Erythroblast (primary cell): ENCODE results near the gene COL16A1.

Experiments
- DNase-seq, 2 experiments: peaks; one replicate each; lab custom pipeline; 2025; lab: John Stamatoyannopoulos, UW
- GATA1 ChIP-seq: IDR thresholded peaks from 2 replicates; pipeline ENCODE4 v1.6.1; 2011; ENCODE audit warnings: low read depth, mild to moderate bottlenecking, control low read depth, low read length, moderate library complexity
- POLR2A ChIP-seq: IDR thresholded peaks from 2 replicates; pipeline ENCODE4 v1.6.1; 2011; ENCODE audit warnings: mild to moderate bottlenecking, low read length

The COL16A1 gene

DNA sequence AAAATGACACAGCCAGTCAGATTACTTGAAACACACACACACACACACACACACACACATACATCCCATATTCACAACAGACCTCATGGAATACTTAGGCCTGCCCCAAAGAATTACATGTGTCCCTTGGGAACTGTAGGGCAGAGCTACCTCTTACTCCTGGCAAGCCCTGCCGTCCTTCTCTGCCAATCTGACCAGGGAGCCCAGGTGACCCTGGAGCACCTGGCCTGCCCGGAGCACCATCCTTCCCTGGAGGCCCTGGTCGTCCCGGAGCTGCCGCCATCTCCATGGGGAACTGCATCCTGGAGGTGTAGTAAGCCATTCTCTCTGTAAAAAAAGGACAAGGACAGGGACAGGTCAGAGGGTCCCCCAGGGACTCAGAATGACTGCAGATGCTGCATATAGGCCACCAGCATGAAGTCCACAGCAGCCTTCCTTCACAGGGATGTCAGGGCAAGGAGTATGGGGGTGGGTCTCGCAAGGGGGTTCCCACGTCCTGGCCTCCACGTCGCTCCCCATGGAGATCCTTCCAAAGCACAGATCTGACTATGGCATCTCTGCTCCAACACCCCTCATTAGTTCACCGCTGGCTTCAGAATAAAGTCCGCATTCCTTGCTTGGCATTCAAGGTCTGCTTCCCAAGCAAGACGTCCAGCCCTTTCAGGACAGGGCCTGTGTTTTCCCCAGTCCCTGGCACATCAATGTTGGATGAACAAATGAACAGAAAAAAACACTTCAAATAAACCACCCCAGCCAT is 49.9 kb downstream of the COL16A1 start:
- no peak for TF ChIP-seq POLR2A
- TF ChIP-seq GATA1 = no peak
- no peak for DNase-seq

DNA sequence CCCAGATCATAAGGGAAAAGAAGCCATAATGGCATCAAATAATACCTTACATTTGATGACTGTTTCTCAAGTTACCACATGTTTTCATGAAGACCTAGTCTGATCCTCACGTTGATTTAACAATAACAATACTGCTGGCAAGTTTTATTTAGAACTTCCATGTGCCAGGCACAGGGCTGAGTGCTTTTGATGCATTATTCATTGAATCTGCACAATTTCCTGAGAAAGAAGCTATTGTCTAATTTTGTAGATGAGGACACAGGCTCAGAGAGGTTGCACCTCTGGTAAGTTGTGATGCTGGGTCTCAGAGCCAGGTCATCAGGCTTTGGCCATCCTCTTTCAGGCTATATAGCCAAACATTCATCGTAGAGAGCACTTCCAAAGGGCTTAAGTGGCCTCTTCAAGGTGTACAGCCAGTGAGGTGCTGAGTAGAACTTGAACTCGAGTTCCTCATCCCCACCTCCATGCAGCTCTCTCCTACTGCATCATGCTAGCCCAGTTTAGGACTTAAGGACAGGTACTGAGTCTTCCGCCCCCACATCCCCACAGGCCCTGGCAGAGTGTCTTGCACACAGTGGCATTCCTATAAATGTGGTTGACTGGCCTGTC is 50.8 kb downstream of the COL16A1 start:
- TF ChIP-seq GATA1 = no peak
- TF ChIP-seq POLR2A = no peak
- DNase-seq = no peak

DNA sequence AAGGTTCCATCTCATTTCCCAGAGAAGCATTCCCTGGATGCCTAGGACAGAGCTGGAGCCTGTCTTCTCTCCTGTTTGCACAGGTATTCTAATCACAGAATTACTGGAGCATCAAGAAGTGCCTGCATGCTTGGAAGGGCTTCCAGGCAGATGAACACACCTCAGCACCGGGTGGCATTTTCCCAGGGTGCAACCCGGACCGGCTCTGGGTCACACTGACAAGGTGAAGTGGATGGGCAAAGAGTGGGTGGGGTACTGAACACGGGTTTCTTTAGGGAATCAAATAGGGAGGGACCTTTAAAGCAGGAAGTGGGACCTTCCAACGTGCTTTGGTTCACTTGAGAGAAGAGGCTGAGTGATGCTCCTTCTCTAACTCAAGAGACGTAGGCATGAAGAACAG is 52.1 kb downstream of the COL16A1 start:
- TF ChIP-seq GATA1 (no peak), POLR2A (no peak)
- no peak for DNase-seq

DNA sequence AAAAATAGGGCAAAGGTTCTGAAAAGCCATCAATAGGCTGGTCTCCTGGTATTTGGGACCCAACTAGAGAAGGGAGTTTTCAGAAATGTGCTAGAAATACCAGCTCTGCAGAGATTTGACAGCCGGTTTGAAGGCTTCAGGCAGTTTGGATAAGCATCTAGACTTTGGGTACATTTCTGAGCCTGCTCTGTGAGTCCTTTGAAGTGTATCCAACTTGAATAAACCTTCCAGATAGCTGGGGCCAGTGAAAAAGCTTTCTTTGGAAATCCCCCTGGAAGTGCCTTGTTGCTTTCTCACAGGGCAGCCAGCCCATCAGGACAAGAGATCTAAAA is 52.8 kb downstream of the COL16A1 start:
- DNase-seq = no peak
- no peak for TF ChIP-seq GATA1
- TF ChIP-seq POLR2A = no peak

DNA sequence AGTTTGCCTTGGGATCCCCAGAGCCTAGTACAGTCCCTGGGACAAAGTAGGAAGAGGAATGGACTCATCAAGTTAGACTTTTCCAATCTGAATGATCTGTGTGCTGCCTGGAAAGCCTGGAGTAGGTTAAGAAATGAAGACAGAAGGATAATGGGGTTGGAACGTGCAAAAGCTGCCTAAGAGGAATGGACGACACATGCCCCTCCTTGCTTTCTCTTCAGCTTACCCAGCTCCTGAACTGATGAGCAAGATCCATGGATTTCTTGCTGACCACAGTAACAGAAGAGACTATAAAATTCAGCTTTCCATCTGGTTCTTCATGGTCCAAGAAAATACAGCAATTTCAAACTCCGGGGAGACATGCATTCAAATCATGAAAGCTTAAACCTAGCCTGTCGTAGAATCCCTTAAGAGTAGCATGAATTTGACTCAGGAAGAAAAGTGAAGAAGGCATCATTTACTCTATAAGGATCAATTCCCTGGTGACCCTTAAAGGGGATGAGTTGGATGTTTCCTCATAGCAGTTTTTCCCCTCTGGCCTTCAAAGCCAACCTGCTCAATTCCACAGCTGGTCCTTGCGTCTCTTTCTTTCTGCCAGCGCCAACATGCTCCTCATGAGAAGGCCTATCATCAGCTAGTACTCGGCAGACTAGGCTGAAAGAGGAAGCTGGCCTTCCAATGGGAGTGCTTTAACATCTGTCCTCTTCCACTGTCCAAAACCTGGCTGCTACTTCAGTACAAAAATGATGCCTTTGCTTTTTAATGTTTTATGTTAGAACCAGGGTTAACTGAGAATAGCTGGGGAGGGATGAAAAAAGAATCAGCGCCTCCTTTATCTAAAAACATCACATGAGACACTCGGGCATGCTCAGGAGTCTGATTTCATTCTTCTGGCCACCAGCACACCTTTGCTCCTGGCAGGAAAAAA is 53.4 kb downstream of the COL16A1 start:
- DNase-seq = no peak
- TF ChIP-seq POLR2A (no peak), GATA1 (no peak)

DNA sequence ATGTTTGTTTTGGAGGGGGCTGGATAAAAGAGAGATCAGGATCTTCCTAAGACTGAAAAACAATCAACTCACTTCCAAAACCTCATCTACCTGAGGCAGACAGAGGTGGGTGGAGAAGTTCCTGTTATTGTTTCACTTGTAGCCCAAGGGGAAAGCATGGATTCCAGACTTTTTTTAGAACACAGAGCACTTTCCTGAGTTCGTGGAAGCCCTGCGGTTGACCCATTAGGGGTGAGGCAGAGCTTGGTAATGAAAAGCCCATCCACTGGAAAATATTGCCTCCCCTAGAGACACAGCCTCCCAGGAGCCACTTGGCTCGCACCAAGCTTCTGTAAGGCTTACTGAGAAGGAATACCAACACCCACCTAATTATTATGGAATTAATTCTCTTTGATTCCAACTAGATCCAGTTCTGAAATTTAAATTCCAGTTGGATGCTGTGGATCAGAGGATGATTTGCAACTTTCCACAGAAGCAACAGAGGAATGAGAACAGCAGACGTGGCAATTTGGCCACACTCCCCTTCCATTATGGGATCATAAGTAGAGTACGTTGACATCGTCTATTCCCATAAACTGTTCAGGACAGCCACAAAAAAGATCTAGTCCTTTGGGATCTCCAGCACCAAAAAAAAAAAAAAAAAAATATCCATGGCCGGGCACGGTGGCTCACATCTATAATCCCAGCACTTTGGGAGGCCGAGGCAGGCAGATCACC is 55.0 kb downstream of the COL16A1 start:
- no peak for DNase-seq
- TF ChIP-seq GATA1 (no peak), POLR2A (no peak)

DNA sequence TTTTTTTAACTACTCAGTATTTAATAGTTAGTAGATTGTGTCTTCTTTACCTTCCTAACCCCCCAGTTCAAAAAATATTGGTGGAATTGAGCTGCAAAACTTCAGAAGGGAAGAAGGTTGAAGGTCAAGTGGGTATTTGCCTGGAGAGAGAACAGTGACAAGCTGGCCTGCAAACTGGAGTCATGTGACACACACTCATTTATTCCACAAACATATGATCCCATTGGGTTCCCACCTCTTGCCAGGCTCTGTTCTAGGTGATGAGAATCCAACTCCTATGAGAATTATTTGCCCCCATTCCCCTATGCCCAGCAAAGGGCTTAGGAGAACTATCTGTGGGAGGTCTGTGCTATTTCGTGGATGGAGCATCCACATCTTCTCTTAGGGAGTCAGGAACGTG is 55.6 kb downstream of the COL16A1 start:
- DNase-seq = no peak
- TF ChIP-seq POLR2A (no peak), GATA1 (no peak)

DNA sequence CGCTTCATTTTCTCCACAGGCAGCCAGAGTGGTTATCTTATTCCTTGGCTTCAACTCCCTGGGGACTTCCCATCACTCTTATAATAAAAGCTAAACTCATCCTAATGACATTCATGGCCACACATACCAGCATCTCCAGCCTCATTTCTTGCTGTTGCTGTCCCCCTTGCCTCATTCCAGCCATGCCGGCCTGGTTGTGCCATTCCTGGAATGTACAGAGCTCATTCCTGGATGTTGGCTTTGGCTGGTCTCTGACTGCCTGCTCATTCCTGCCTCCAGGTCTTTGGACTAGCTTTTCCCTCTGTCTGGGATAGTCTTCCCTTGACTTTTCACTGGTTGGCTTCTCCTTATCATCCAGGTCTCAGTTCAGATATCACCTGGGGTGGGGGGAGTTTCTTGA is 56.7 kb downstream of the COL16A1 start:
- TF ChIP-seq POLR2A (no peak), GATA1 (no peak)
- no peak for DNase-seq

DNA sequence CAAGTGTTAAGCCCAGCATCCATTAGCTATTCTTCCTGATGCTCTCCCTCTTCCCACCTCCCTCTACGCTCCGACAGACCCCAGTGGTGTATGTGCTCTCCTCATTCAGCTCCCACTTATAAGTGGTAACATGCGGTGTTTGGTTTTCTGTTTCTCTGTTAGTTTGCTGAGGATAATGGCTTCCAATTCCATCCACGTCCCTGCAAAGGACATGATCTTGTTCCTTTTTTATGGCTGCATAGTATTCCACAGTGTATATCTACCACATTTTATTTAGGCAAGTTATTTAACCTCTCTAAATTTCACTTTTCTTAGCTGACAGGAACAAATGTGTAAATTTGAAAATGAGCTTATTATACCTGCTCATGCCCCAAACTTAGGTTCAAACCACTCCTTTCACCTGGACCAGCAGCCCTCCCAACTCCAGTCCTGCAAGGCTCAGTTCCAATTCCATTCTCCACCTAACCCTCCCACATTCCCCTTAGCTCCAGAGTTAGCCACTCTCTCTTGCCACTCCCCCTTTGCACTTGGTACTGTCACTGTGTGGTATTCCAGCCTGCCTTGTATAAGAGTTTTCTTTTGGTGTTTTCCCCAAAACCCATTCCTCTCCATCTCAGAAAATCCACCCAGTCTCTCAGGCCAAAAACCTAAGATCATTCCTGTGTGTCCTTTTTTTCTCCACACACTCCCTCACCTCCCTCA is 57.4 kb downstream of the COL16A1 start:
- TF ChIP-seq GATA1 (no peak), POLR2A (no peak)
- DNase-seq = no peak

DNA sequence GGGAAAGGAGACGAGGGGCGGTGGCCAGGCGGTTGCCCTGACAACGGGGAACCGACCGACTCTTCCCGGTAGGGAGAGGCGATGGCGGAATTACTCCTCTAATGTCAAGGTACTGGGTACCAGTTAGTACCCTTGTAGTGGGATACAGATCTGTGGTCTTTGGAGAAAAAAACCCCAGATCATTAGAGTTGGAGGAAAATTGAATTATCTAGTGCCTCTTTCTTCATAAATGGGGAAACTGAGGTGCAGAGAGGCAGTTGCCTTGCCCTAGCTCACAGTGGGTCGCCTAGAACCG is 58.6 kb downstream of the COL16A1 start:
- DNase-seq = no peak

DNA sequence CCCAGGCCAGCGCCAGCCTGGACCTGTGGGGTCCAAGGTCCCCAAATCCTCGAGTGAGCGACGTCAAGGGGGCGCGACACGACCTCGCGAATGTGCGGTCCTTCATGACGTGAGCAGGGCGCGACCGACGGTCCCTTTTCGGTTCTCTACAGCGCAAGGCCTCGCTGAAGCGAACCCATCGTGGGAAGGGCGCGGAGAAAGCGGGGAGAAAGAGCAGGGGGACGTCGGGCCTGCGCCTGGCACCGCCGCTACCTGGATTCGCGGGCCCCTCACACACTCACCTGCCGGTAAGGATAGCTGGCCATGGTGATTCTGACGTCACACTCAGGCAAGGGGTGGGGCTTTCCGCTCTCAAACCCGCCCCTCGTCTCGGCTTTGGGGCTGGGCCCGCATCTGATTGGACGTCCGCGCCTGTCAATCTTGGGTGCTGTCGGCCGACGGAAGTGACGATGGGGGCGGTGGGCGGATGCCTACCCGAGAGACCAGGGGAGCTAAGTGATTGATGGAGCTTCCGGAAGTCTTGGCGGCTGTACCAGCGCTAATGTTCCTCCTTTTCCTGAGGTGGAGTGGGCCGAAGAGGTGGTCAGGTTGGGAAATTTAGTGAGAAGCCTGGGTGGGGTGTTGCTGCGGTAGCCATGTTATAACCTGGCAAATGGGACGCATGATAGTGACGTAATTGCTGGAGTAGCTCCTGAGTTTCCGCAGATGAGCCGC is 59.1 kb downstream of the COL16A1 start, which contains the start of gene PEF1:
TSS of gene PEF1 (minus strand) at position 317 of the 714 bp plus-strand sequence. CDS start at position 305, 12 bp downstream.
- no peak for TF ChIP-seq GATA1
- peak; percentile 91 for TF ChIP-seq POLR2A
- peak; percentile 99 to 100 for DNase-seq

More for the DNA sequence above, 58.6 kb downstream of the COL16A1 start:
- no peak for TF ChIP-seq POLR2A
- no peak for TF ChIP-seq GATA1

DNA sequence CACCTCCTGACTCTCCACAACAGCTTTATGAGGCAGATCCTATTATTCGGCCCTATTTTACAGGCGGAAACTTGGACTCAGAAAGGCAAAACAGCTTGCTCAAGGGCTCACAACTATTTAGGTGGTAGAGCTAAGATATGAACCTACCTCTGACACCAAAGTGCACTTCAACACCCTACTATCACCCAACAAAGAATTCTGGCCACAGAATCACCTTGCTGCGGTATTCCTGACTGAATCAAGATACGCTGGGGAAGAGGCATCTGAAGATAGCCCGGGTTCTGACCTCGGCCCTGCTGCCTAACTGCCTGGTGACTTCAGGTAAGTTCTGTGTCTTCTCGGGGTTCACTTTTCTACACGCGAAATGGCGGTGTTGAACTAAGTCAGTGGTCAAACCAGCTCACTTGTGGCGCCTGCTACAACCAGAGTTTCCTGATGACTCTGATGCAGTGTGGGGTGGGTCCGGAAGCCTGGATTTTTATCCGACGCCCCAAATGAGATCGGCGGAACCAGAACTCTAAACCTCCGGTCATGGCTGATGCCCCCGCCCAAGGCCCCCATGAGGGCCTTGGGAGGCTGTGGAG is 59.7 kb downstream of the COL16A1 start:
- DNase-seq = no peak

DNA sequence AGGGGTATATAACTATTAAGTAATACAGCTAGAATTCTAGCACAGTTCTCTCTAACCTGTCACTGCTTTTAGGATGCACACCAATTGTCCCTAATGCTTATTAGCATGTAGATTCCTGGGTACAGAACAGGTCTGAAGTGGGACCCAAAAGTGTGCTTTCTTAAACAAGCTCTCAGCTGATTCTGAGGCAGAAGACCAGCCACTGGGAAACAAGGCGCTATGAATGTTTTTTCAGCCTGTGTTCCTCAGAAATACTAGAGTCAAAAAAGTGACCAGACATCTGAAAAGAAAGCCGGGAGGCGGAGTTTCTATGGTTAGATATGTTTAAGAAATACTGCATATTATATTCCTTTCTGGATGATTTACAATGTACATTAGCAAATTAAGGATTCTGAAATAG is 60.9 kb downstream of the COL16A1 start:
- no peak for DNase-seq
- TF ChIP-seq POLR2A (no peak), GATA1 (no peak)

More for the DNA sequence above, 59.7 kb downstream of the COL16A1 start:
- TF ChIP-seq GATA1 (no peak), POLR2A (no peak)
